GM12878 (cell line): ENCODE data around the gene SRD5A2. TPM values are rescaled to one million over a fixed set of nuclear protein-coding genes. Genes with fewer than 3 reads are reported as not detected.
"Not testable (repeated sequence)": the region's sequence is repeated elsewhere in the genome, so short reads cannot be mapped to it uniquely, and the experiment has no call there.

ENCODE experiments used
- ATAC-seq: fragments of 200-7000 bp; cut with Tn5 transposase; 3 replicates; pipeline ENCODE4 v1.9.1; 2020; ENCODE audit warnings: mild to moderate bottlenecking, moderate library complexity
- BruUV-seq: library from RNA; stranded (reverse); fragments of 400-500 nt; replicated peaks from 2 replicates; lab custom pipeline; 2021; lab: Mats Ljungman, UMichigan
- CTCF ChIA-PET: fragments of 300-600 bp; sonication (Branson Sonifier 250); formaldehyde crosslinking; extraction: SDS; loops from one replicate; lab custom pipeline; 2021; ENCODE audit warnings: inconsistent platforms; lab: Yijun Ruan, JAX
- POLR2A ChIA-PET: fragments of 350-600 bp; formaldehyde crosslinking; extraction: SDS; loops from one replicate; lab custom pipeline; 2021; ENCODE audit warnings: inconsistent platforms; lab: Charles Lee
- RAD21 ChIA-PET: fragments of 300-600 bp; sonication (Branson Sonifier 250); formaldehyde crosslinking; loops from one replicate; lab custom pipeline; 2023; ENCODE audit warnings: antibody characterized with exemption; ENCODE audit not compliant: unreplicated experiment; lab: Charles Lee
- SMC1A ChIA-PET: fragments of 300-600 bp; sonication (Branson Sonifier 250); formaldehyde crosslinking; loops from one replicate; lab custom pipeline; 2023; ENCODE audit not compliant: unreplicated experiment, uncharacterized antibody; lab: Charles Lee
- DNase-seq: peaks from one replicate; pipeline ENCODE4 v3.0.0-alpha.2; 2011; ENCODE audit warnings: low read depth, low spot score
- FAIRE-seq: peaks from 3 replicates; lab custom pipeline; 2011; peaks lifted over from hg19 to GRCh38; lab: Jason Lieb, UNC
- H2AFZ ChIP-seq: 2 replicates; pipeline ENCODE4 v1.6.0; 2011; ENCODE audit warnings: low read depth, low read length, control low read depth; ENCODE audit not compliant: control insufficient read depth
- H3K27ac ChIP-seq: 2 replicates; pipeline ENCODE4 v1.5.1; 2011; ENCODE audit warnings: control low read depth; ENCODE audit not compliant: control insufficient read depth, insufficient read depth
- H3K27me3 ChIP-seq, 2 experiments: replicated peaks in 1 of 2; 2 replicates each; pipeline versions ENCODE4 v1.6.0 to v1.6.1; 2011; ENCODE audit warnings: low read length in 1 of 2; ENCODE audit not compliant: control insufficient read depth in 2 of 2, insufficient read depth in 2 of 2
- H3K36me3 ChIP-seq, 2 experiments: 2 replicates each; pipeline ENCODE4 v1.5.1; 2011; ENCODE audit warnings: low read length in 1 of 2; ENCODE audit not compliant: control insufficient read depth in 2 of 2, insufficient read depth in 2 of 2
- H3K4me1 ChIP-seq: 2 replicates; pipeline ENCODE4 v1.6.1; 2011; ENCODE audit warnings: mild to moderate bottlenecking, low read length, moderate library complexity, mixed read lengths; ENCODE audit not compliant: control insufficient read depth, insufficient read depth
- H3K4me2 ChIP-seq: 2 replicates; pipeline ENCODE4 v1.6.0; 2011; ENCODE audit warnings: control low read depth; ENCODE audit not compliant: control insufficient read depth, insufficient read depth
- H3K4me3 ChIP-seq: fragments of 200-600 bp; sonication (generic); 2 replicates; pipeline ENCODE4 v1.5.1; 2016
- H3K79me2 ChIP-seq: 2 replicates; pipeline ENCODE4 v1.6.0; 2011; ENCODE audit warnings: low read length; ENCODE audit not compliant: control insufficient read depth, insufficient read depth
- H3K9ac ChIP-seq: 2 replicates; pipeline ENCODE4 v1.8.0; 2011; ENCODE audit warnings: low read length, control low read depth, mixed read lengths; ENCODE audit not compliant: control insufficient read depth, insufficient read depth
- H3K9me3 ChIP-seq: replicated peaks from 3 replicates; pipeline ENCODE4 v1.5.1; 2011; ENCODE audit warnings: mild to moderate bottlenecking, low read length; ENCODE audit not compliant: control insufficient read depth, insufficient read depth
- H4K20me1 ChIP-seq: 2 replicates; pipeline ENCODE4 v1.6.0; 2011; ENCODE audit not compliant: control insufficient read depth, insufficient read depth
- EGR1 ChIP-seq, 2 experiments: IDR thresholded peaks; 1 replicate in 1 of 2; 2 replicates in 1 of 2; pipeline ENCODE4 v1.6.1; 2011 to 2012; ENCODE audit warnings: low read depth in 2 of 2, low read length in 2 of 2, borderline replicate concordance in 1 of 2, mild to moderate bottlenecking in 1 of 2, moderate library complexity in 1 of 2
- FOXM1 ChIP-seq: IDR thresholded peaks from 2 replicates; pipeline ENCODE4 v1.6.1; 2012; ENCODE audit warnings: low read depth, mild to moderate bottlenecking, inconsistent platforms, low read length, moderate library complexity
- RBBP5 ChIP-seq: fragments of 200-600 bp; sonication (generic); conservative IDR thresholded peaks from 2 replicates; pipeline ENCODE4 v1.6.1; 2016
- SIN3A ChIP-seq: IDR thresholded peaks from 2 replicates; pipeline ENCODE4 v1.6.1; 2012; ENCODE audit warnings: low read depth, low read length, improper control_type of control experiment
- TCF7 ChIP-seq: IDR thresholded peaks from 2 replicates; pipeline ENCODE4 v1.6.1; 2014; ENCODE audit warnings: antibody characterized with exemption, borderline replicate concordance
- WGBS: methylation state at CpG from one replicate; pipeline ENCODE4 v1.1.6; 2016; ENCODE audit warnings: low lambda C conversion rate; ENCODE audit not compliant: insufficient replicate concordance, insufficient coverage; ENCODE audit errors: missing lambda C conversion rate; 5-methylcytosine and 5-hydroxymethylcytosine counted together
- in situ Hi-C: fragments of 300-500 bp; cut with MboI; formaldehyde crosslinking; loops from 9 replicates; pipeline ENCODE4 v1.14.3; 2018; ENCODE audit warnings: mixed read lengths
- intact Hi-C: fragments of 100-400 bp; cut with micrococcal nuclease; formaldehyde crosslinking; loops from one replicate; pipeline ENCODE4 v1.14.2; 2022; ENCODE audit not compliant: unreplicated experiment
- polyA plus RNA-seq, 11 experiments: library from polyadenylated mRNA; depleted of rRNA in 4 of 11; unstranded in 6 of 11; stranded (reverse) in 5 of 11; fragments of >200 nt; fragmentation: Nextera tagmentation in 4 of 11; fragmentation: Illumina TruSeq in 1 of 11; extraction: Ambion mirVana in 4 of 11; extraction: Trizol in 1 of 11; gene quantifications; 1 replicate in 1 of 11; 2 replicates in 10 of 11; pipeline versions ENCODE4 v1.2.1 to v1.2.3, GENCODE V29; 2011 to 2016; ENCODE audit warnings: inconsistent platforms in 2 of 11, missing spikeins in 2 of 11, low read depth in 1 of 11
- total RNA-seq, 4 experiments: library from RNA; depleted of rRNA in 3 of 4; stranded (reverse); fragments of >200 nt in 3 of 4; fragmentation: Illumina TruSeq in 1 of 4; extraction: Trizol in 1 of 4; gene quantifications; 2 replicates each; pipeline versions ENCODE4 v1.2.1 to v1.2.3, GENCODE V29; 2013 to 2021

Gene SRD5A2
- total and polyA plus RNA-seq, 10 of the 15 experiments (the other 5 are each of a cell fraction or from before 2014, with no cell fraction given): 0.01 TPM; not detected in 7

DNA sequence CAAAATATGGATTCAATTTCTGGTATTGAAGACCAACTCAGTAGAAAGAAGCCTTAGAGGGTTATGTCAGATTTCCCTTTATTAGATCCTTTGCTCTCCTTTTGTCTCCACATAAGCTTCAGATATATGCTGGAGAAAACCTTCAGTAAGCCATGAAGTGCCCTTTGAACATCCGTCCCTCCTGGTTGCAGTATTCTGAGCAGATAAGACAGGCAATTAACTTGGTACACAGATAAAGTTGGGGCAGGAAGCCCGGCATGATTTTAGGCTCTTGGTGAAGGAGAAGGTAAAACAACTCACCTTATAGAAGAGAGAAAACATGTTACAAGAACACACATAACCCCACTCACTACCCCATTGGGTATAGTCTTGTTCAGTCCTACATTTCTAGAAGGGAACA lies 76.4 kb downstream of the SRD5A2 start:
- ChIA-PET SMC1A (no interaction called here), CTCF (no interaction called here)
- H3K9me3 ChIP-seq: no peaks in the 10 kb centered on the region

DNA sequence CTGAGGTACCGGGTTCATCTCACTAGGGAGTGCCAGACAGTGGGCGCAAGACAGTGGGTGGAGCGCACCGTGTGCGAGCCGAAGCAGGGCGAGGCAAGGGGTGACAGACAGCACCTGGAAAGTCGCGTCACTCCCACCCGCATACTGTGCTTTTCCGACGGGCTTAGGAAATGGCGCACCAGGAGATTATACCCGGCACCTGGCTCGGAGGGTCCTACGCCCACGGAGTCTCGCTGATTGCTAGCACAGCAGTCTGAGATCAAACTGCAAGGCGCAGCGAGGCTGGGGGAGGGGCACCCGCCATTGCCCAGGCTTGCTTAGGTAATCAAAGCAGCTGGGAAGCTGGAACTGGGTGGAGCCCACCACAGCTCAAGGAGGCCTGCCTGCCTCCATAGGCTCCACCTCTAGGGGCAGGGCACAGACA lies 84.3 kb downstream of the SRD5A2 start:
- not testable (repeated sequence) for H3K4me2 ChIP-seq

More for the DNA sequence above, 76.4 kb downstream of the SRD5A2 start:
- H3K27me3 ChIP-seq: no peaks in the 10 kb centered on the region
- intact Hi-C loops: no loop called here
- no peak overlapping the region for H2AFZ ChIP-seq
- no peak overlapping the region for H3K27ac ChIP-seq
- no peak for ATAC-seq
- H3K79me2 ChIP-seq: no peaks in the 10 kb centered on the region
- H3K4me2 ChIP-seq: no peak overlapping the region
- BruUV-seq: no TSS peak
- H3K9ac ChIP-seq: no peak overlapping the region
- TF ChIP-seq EGR1 (IDR thresholded peaks at IDR 0.05; ENCODE audit: borderline replicate concordance in 1 of 2, low read depth in 2 of 2, low read length in 2 of 2): no peak
- TF ChIP-seq FOXM1: no peak
- TF ChIP-seq SIN3A: no peak
- TF ChIP-seq TCF7: no peak
- no peak for TF ChIP-seq RBBP5
- RAD21 ChIA-PET: no interaction called here
- DNase-seq: no peak
- WGBS: 5% methylated on average over 2 of the region's 2 CpGs
- no peak overlapping the region for H3K4me3 ChIP-seq
- POLR2A ChIA-PET: interaction anchor here (0.6 kb wide), 1 partner anchor 262 kb away, joined by 5 read pairs; no protein-coding TSS in a partner anchor
- no peak for FAIRE-seq
- H4K20me1 ChIP-seq: no peaks in the 10 kb centered on the region
- H3K4me1 ChIP-seq: no peaks in the 10 kb centered on the region
- in situ Hi-C loops: no loop called here
- no peaks in the 10 kb centered on the region for H3K36me3 ChIP-seq

GRCh38 chr2:31489339-31489738 lies 91.4 kb downstream of the SRD5A2 start:
- CTCF ChIA-PET: interaction anchor here (0.6 kb wide), 1 partner anchor 1324 kb away, joined by 4 read pairs; no protein-coding TSS in a partner anchor
- H2AFZ ChIP-seq, H3K9ac ChIP-seq, DNase-seq, RAD21 ChIA-PET, BruUV-seq, H3K9me3 ChIP-seq, H3K27ac ChIP-seq, in situ Hi-C loops, H3K4me1 ChIP-seq, FAIRE-seq, H4K20me1 ChIP-seq, H3K79me2 ChIP-seq, H3K4me2 ChIP-seq, SMC1A ChIA-PET, intact Hi-C loops, H3K36me3 ChIP-seq, ATAC-seq, H3K4me3 ChIP-seq, H3K27me3 ChIP-seq, POLR2A ChIA-PET: not testable (repeated sequence)
- WGBS: 70% methylated on average over 3 of the region's 3 CpGs

More for the DNA sequence above, 84.3 kb downstream of the SRD5A2 start:
- SMC1A ChIA-PET, H3K4me1 ChIP-seq, H3K9me3 ChIP-seq, BruUV-seq, H3K4me3 ChIP-seq, H3K27me3 ChIP-seq, H3K36me3 ChIP-seq, DNase-seq, POLR2A ChIA-PET, FAIRE-seq, H3K27ac ChIP-seq, in situ Hi-C loops, H3K79me2 ChIP-seq, H3K9ac ChIP-seq, H4K20me1 ChIP-seq, H2AFZ ChIP-seq, RAD21 ChIA-PET, CTCF ChIA-PET, intact Hi-C loops, ATAC-seq: not testable (repeated sequence)
- WGBS: 84% methylated on average over 21 of the region's 21 CpGs
